HG03469 (cell line): ENCODE results near the gene MCM7.

Source experiments
- ATAC-seq: cut with Tn5 transposase; IDR thresholded peaks from one replicate; pipeline ENCODE4 v1.9.1; 2021; ENCODE audit warnings: mild to moderate bottlenecking, moderate library complexity, moderate number of reproducible peaks; ENCODE audit not compliant: unreplicated experiment

MCM7 gene

GRCh38 chr7:100098913-100099312, 2.3 kb downstream of the MCM7 start:
- ATAC-seq: no peak

DNA sequence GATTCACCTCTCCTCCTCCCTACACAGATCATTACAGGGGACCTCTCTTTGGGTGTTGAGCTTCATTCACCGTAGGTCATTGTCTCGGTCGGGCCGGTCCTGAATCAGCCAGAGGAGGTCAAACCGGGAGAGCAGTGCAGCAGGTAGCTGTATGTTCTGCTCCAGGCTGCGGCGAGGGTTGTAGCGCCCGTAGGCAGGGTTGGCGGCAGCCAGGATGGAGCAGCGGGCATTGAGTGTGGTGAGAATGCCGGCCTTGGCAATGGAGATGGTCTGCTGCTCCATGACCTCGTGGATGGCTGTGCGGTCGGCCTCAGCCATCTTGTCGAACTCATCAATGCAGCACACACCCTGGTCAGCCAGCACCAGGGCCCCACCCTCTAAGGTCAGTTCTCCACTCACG, 5.5 kb downstream of the MCM7 start:
- ATAC-seq: no peak

GRCh38 chr7:100095289-100095688, 5.9 kb downstream of the MCM7 start:
- no peak for ATAC-seq

DNA sequence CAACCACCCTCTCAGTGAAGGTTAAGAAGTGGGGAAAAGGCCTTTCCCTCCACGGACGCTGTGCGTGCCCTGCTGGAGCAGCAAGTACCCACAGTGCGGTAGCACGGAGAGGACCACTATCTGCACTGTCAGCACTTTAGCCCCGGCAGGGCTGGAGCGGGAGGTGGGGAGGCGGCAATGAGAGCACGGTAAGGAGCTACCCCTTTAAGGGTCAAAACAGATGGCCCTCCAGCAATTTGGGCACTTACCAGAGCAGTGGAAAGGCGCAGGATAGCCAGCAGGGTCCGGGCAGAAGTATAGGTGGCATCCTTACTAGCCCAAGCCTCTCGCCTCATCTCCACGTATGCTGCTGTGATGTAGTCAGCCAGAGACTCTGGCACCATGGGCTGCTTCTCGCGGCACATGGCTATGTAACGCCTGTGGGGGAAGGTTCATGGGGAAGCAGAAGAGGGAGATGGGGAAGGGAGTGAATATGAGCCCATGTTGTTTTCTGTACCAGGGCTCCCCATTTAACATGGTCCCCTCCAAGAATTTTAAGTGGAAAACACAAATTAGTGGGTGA, 7.2 kb downstream of the MCM7 start:
- ATAC-seq: no peak

DNA sequence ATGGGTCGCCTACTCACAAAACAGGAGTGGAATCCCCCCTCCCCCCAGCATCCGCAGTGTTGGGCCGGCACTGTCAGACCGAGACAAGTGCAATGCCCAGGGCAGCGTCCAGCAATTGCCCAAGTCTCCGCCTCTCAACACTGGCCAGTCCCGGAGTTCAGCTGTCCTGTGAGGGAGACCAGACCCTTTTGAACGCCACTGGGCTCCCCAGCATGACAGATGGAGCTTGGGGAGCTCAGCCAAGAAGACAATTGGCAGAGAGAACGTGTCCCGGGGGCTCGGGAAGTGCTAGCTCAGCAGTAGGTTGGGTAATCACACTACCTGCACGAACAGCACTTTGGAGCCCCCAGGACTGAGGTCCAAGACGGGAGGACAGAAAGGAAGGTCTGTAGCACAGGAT, 7.7 kb downstream of the MCM7 start:
- no peak for ATAC-seq

GRCh38 chr7:100093054-100093453, 8.1 kb downstream of the MCM7 start:
- ATAC-seq: no peak

DNA sequence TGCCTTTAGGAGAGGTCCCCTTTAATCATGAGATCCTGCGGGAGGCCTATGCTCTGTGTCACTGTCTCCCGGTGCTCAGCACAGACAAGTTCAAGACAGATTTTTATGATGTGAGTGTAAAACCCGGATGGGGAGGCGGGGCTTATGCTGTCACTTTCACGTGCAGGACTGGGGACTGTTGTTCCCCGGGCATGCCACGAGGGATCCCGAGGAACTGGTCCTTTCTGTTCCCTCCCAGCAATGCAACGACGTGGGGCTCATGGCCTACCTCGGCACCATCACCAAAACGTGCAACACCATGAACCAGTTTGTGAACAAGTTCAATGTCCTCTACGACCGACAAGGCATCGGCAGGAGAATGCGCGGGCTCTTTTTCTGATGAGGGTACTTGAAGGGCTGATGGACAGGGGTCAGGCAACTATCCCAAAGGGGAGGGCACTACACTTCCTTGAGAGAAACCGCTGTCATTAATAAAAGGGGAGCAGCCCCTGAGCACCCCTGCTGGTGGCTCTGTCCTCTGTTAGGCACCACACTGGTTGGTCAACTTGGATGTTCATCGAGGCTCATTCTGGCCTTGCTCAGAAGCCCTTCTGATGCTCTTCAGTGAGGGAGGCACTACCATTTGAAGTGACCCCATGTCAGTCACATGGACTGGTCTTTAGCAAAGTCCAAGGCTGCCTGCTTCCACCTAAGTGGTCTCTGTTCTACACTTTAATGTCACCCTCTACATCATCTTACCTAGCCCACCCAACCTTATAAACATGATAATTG, 9.6 kb downstream of the MCM7 start:
- no peak for ATAC-seq

- no peak for ATAC-seq
Measured at GRCh38 chr7:100090527-100091410, 10.4 kb downstream of the MCM7 start.

DNA sequence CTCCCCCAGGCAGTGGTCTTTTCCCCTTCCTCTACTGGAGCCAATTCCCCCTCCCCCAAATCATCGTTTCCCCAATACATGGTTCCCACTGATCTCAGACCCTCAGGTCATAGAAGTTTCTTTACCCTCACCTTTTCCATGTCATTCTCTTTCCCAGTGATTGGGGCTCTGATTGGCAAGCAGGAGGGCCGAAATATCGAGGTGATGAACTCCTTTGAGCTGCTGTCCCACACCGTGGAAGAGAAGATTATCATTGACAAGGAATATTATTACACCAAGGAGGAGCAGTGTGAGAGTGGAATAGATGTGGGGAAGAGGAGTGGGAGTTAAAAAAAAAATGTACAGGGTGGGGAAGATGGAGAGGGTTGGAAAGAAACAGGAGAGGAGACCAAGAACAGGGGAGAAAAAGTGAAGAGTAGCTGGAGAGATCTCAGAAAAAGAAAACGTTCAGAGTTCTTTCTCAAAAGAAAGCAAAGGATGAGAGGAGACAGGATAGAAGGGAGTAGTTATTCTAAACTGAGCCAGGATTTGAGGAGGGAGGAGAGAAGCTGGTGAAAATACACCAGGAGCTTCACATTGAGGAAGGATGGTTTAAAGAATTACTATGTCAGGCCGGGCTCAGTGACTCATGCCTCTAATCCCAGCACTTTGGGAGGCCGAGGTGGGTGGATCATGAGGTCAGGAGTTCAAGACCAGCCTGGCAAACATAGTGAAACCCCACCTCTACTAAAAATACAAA, 11.6 kb downstream of the MCM7 start:
- ATAC-seq: no peak

GRCh38 chr7:100088621-100089457, 12.4 kb downstream of the MCM7 start, which contains the start of gene COPS6:
Gene COPS6, plus strand, starts transcription at chr7:100088969. Its CDS starts 22 bp downstream, at chr7:100088991.
- ATAC-seq: no peak

DNA sequence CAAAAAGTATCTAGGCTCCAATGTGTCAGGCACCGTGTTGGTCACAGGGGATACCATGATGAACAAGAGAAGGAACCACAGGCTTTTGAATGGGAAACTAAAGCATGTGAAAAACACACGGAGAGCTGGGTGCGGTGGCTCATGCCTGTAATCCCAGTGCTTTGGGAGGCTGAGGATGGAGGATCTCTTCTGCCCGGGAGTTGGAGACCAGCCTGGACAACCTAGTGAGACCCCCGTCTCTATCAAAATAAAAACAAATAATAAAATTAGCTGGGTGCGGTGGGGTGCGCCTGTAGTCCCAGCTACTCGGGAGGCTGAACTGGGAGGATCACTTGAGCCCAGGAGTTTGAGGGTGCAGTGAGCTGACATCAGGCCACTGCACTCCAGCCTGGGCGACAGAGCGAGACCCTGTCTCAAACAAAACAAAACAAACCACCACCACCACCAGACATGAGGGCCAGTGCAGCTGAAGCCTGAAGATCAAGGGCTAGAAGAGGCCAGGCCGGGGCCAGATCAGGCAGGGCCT, 13.0 kb downstream of the MCM7 start:
- ATAC-seq: no peak

GRCh38 chr7:100087055-100087750, 14.0 kb downstream of the MCM7 start:
- no peak for ATAC-seq

GRCh38 chr7:100085515-100085914, 15.7 kb downstream of the MCM7 start:
- ATAC-seq: no peak

- ATAC-seq: no peak
Measured at GRCh38 chr7:100082978-100083377, 18.2 kb downstream of the MCM7 start.

DNA sequence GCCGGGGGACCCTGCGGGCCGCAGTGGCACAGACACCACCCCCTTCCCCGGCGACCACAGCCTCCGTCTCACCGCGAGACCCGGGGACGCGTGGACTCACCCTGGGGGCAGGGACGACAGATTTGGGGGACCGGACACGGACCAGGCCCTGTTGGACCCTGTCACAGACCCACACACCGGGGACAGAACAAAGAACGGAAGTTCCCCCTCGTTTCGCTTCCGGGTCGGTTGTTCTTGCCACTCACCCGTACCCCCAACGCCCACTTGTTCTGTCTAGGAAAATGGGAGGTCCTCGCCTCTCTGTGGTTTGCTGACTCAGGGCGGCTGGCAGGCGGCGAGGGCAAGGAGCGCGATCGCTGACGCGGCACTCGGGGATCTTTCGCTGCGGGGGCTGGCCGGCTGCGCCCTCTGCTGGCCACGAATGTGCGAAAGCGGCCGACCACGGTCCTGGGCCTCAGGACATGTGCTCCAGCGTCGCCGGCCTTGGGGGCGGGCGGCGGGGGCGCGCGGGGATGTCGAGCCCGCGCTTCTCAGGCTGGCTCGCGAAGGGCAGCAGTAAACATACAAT, 19.6 kb downstream of the MCM7 start, which contains the start of gene ZNF3:
Gene ZNF3, minus strand, starts transcription at position 189 of the 568 bp plus-strand sequence. CDS start 4,366 bp downstream, outside the sequence.
- ATAC-seq: peak; percentile 60

- ATAC-seq: peak; percentile 6
Measured at GRCh38 chr7:100080907-100081534, 20.2 kb downstream of the MCM7 start.

- no peak for ATAC-seq
Measured at GRCh38 chr7:100079024-100079560, 22.1 kb downstream of the MCM7 start.

DNA sequence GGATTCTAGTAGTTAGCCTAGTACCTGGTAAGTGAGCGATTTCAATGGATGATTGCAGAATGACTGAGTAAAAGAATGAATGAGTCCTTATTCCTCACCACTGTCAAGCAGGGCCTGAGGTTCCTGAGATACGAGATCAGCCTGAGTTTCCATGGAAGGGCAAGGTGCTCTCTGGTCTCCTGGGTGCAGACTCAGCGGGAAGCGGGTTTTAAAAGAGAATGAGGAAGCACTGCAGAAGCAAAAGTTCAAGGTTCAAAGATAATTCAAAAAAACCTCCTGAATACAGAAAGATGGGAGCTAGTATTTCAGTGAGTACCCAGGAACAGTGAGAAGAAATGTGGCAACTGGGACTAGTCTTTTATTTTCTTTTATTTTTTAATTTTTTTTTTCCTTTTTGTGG, 24.0 kb downstream of the MCM7 start:
- no peak for ATAC-seq
